Trophoblast cell (in vitro differentiated cells and primary cell): Measurements from ENCODE around the gene ZNF175.

ENCODE experiments used
- DNase-seq, 2 donors: peaks; one replicate each; pipeline ENCODE4 v3.0.0-alpha.2; 2016
- H2AFZ ChIP-seq: 2 replicates; pipeline ENCODE4 v1.6.1; 2013; ENCODE audit warnings: low read length, moderate library complexity, mild to moderate bottlenecking; ENCODE audit not compliant: insufficient read depth, poor library complexity
- H2AK5ac ChIP-seq: 2 replicates; pipeline ENCODE4 v1.6.1; 2013; ENCODE audit warnings: mild to moderate bottlenecking, low read length
- H2BK120ac ChIP-seq: 2 replicates; pipeline ENCODE4 v1.6.1; 2013; ENCODE audit warnings: low read length, mild to moderate bottlenecking, moderate library complexity; ENCODE audit not compliant: insufficient read depth, poor library complexity
- H2BK12ac ChIP-seq: 2 replicates; pipeline ENCODE4 v1.6.1; 2013; ENCODE audit warnings: mild to moderate bottlenecking, low read length, moderate library complexity
- H2BK5ac ChIP-seq: 2 replicates; pipeline ENCODE4 v1.6.1; 2013; ENCODE audit warnings: low read length, low read depth, moderate library complexity, mild to moderate bottlenecking; ENCODE audit not compliant: poor library complexity
- H3K14ac ChIP-seq: 2 replicates; pipeline ENCODE4 v1.6.1; 2013; ENCODE audit warnings: mild to moderate bottlenecking, low read length
- H3K18ac ChIP-seq: 2 replicates; pipeline ENCODE4 v1.6.1; 2013; ENCODE audit warnings: mild to moderate bottlenecking, low read length
- H3K23ac ChIP-seq: 2 replicates; pipeline ENCODE4 v1.6.1; 2013; ENCODE audit warnings: low read length
- H3K27ac ChIP-seq: 2 replicates; pipeline ENCODE4 v1.5.1; 2013; ENCODE audit warnings: low read depth, mild to moderate bottlenecking, inconsistent platforms, low read length, moderate library complexity
- H3K27me3 ChIP-seq: 2 replicates; pipeline ENCODE4 v1.6.1; 2013; ENCODE audit warnings: inconsistent platforms, mild to moderate bottlenecking, low read length, moderate library complexity; ENCODE audit not compliant: insufficient read depth
- H3K36me3 ChIP-seq, 2 experiments: 1 replicate in 1 of 2; 2 replicates in 1 of 2; pipeline ENCODE4 v1.6.1; 2013; ENCODE audit warnings: low read length in 2 of 2, mild to moderate bottlenecking in 2 of 2, moderate library complexity in 1 of 2; ENCODE audit not compliant: insufficient read depth in 2 of 2, control insufficient read depth in 1 of 2
- H3K4ac ChIP-seq: 2 replicates; pipeline ENCODE4 v1.6.1; 2013; ENCODE audit warnings: low read depth, mild to moderate bottlenecking, low read length, moderate library complexity
- H3K4me1 ChIP-seq, 2 experiments: 1 replicate in 1 of 2; 2 replicates in 1 of 2; pipeline ENCODE4 v1.6.1; 2013; ENCODE audit warnings: low read length in 2 of 2, mild to moderate bottlenecking in 2 of 2, moderate library complexity in 1 of 2; ENCODE audit not compliant: insufficient read depth in 2 of 2, control insufficient read depth in 1 of 2
- H3K4me2 ChIP-seq: 2 replicates; pipeline ENCODE4 v1.6.1; 2013; ENCODE audit warnings: inconsistent platforms, mild to moderate bottlenecking, low read length, moderate library complexity
- H3K4me3 ChIP-seq: 2 replicates; pipeline ENCODE4 v1.5.1; 2013; ENCODE audit warnings: mild to moderate bottlenecking, low read depth, low read length, inconsistent platforms
- H3K79me1 ChIP-seq: one replicate; pipeline ENCODE4 v1.6.1; 2013; ENCODE audit warnings: low read length
- H3K79me2 ChIP-seq: 2 replicates; pipeline ENCODE4 v1.6.1; 2013; ENCODE audit warnings: low read length, mild to moderate bottlenecking; ENCODE audit not compliant: control insufficient read depth, insufficient read depth, poor library complexity
- H3K9ac ChIP-seq: 2 replicates; pipeline ENCODE4 v1.6.1; 2013; ENCODE audit warnings: mild to moderate bottlenecking, low read length
- H3K9me3 ChIP-seq: 2 replicates; pipeline ENCODE4 v1.6.1; 2013; ENCODE audit warnings: low read depth, mild to moderate bottlenecking, control low read depth, inconsistent platforms, low read length; ENCODE audit not compliant: insufficient read depth
- H4K12ac ChIP-seq: 2 replicates; pipeline ENCODE4 v1.6.1; 2013; ENCODE audit warnings: low read depth, mild to moderate bottlenecking, low read length, moderate library complexity
- H4K8ac ChIP-seq: 2 replicates; pipeline ENCODE4 v1.6.1; 2013; ENCODE audit warnings: low read depth, mild to moderate bottlenecking, low read length, moderate library complexity
- H4K91ac ChIP-seq: one replicate; pipeline ENCODE4 v1.6.1; 2013; ENCODE audit warnings: low read depth, mild to moderate bottlenecking, low read length, moderate library complexity
- whole genome bisulfite sequencing: extraction: QIAGEN DNeasy Blood & Tissue Kit; methylation state at CpG from one replicate; pipeline ENCODE4 v1.1.7; 2013; ENCODE audit warnings: missing lambda C conversion rate; ENCODE audit not compliant: insufficient read length, insufficient coverage; ENCODE audit errors: extremely low coverage; 5-methylcytosine and 5-hydroxymethylcytosine counted together

Gene ZNF175

GRCh38 chr19:51592521-51592920 lies 21.4 kb downstream of the ZNF175 start:
- no peak overlapping the region for H4K12ac ChIP-seq
- H4K8ac ChIP-seq = no peak overlapping the region
- H3K9ac ChIP-seq = no peak overlapping the region
- H3K9me3 ChIP-seq = peaks cover 3% of the 10 kb centered on the region
- no peak overlapping the region for H3K4ac ChIP-seq
- H4K91ac ChIP-seq = no peak overlapping the region
- H3K36me3 ChIP-seq = peaks cover under 1 to 4% of the 10 kb centered on the region in 2 experiments
- no peak overlapping the region for H3K23ac ChIP-seq
- peaks cover 5% of the 10 kb centered on the region in 2 experiments for H3K4me1 ChIP-seq
- H2AFZ ChIP-seq = no peak overlapping the region
- no peak overlapping the region for H2BK12ac ChIP-seq
- WGBS = no CpG with 5 or more reads among the region's 1 CpG
- no peak overlapping the region for H2BK5ac ChIP-seq
- H3K4me2 ChIP-seq = no peak overlapping the region
- no peak overlapping the region for H3K27ac ChIP-seq
- no peaks in the 10 kb centered on the region for H3K79me2 ChIP-seq
- H3K4me3 ChIP-seq = no peak overlapping the region
- no peaks in the 10 kb centered on the region for H3K27me3 ChIP-seq
- no peak for DNase-seq
- H3K14ac ChIP-seq = no peak overlapping the region
- no peak overlapping the region for H2AK5ac ChIP-seq
- H3K18ac ChIP-seq = no peak overlapping the region
- no peak overlapping the region for H2BK120ac ChIP-seq
- H3K79me1 ChIP-seq = peaks cover 4% of the 10 kb centered on the region

GRCh38 chr19:51593138-51593890 lies 22.2 kb downstream of the ZNF175 start:
- Histone ChIP-seq H3K4ac (no peak overlapping the region), H3K9ac (no peak overlapping the region)

GRCh38 chr19:51593969-51594773 lies 23.1 kb downstream of the ZNF175 start:
- H3K27ac ChIP-seq = no peak overlapping the region
- H3K27me3 ChIP-seq = no peaks in the 10 kb centered on the region
- WGBS = no CpG with 5 or more reads among the region's 61 CpGs
- H3K18ac ChIP-seq = peak overlapping the region; percentile 25
- no peak overlapping the region for H2BK12ac ChIP-seq
- peak overlapping the region; percentile 1 for H3K9ac ChIP-seq
- peak overlapping the region; percentile 81 for H2AFZ ChIP-seq
- H2BK120ac ChIP-seq = peak overlapping the region; percentile 1
- peak overlapping the region; percentile 9 for H3K14ac ChIP-seq
- peaks cover 5% of the 10 kb centered on the region for H3K9me3 ChIP-seq
- peaks cover 4% of the 10 kb centered on the region for H3K79me1 ChIP-seq
- H4K12ac ChIP-seq = peak overlapping the region; percentile 10
- H4K91ac ChIP-seq = peak overlapping the region; percentile 40
- peak overlapping the region; percentile 72 for H3K4me3 ChIP-seq
- H3K4ac ChIP-seq = no peak overlapping the region
- peak; percentile 99 to 100 for DNase-seq
- peak overlapping the region; percentile 64 for H4K8ac ChIP-seq
- peaks cover 5% of the 10 kb centered on the region in 2 experiments for H3K4me1 ChIP-seq
- no peaks in the 10 kb centered on the region for H3K79me2 ChIP-seq
- H3K4me2 ChIP-seq = peak overlapping the region; percentile 77
- no peak overlapping the region for H2AK5ac ChIP-seq
- no peak overlapping the region for H3K23ac ChIP-seq
- no peak overlapping the region for H2BK5ac ChIP-seq
- no peaks in the 10 kb centered on the region for H3K36me3 ChIP-seq

More at GRCh38 chr19:51593138-51593890, 22.2 kb downstream of the ZNF175 start:
- Histone ChIP-seq H3K27me3 (no peaks in the 10 kb centered on the region), H3K4me3 (peak overlapping the region; percentile 72), H2BK12ac (no peak overlapping the region), H2BK5ac (no peak overlapping the region), H4K91ac (no peak overlapping the region), H3K79me2 (no peaks in the 10 kb centered on the region), H3K18ac (no peak overlapping the region), H3K4me2 (peak overlapping the region; percentile 77), H2AFZ (peak overlapping the region; percentile 3), H3K23ac (no peak overlapping the region), H3K14ac (no peak overlapping the region), H3K27ac (no peak overlapping the region), H3K36me3 (no peaks in the 10 kb centered on the region), H3K79me1 (peaks cover 4% of the 10 kb centered on the region), H3K9me3 (peaks cover under 1% of the 10 kb centered on the region), H3K4me1 (peaks cover 5% of the 10 kb centered on the region in 2 experiments), H4K8ac (peak overlapping the region; percentile 14), H2BK120ac (no peak overlapping the region), H4K12ac (no peak overlapping the region), H2AK5ac (no peak overlapping the region)
- WGBS = no CpG with 5 or more reads among the region's 10 CpGs
- DNase-seq = no peak

GRCh38 chr19:51594774-51595109 lies 23.7 kb downstream of the ZNF175 start:
- Histone ChIP-seq H3K36me3 (no peaks in the 10 kb centered on the region), H4K8ac (peak overlapping the region; percentile 64), H3K79me1 (peaks cover 4% of the 10 kb centered on the region), H3K4me2 (peak overlapping the region; percentile 70), H3K4ac (no peak overlapping the region), H2AK5ac (no peak overlapping the region), H2AFZ (peak overlapping the region; percentile 81), H3K4me1 (peaks cover 5% of the 10 kb centered on the region in 2 experiments), H2BK120ac (peak overlapping the region; percentile 1), H3K27me3 (no peaks in the 10 kb centered on the region), H3K14ac (peak overlapping the region; percentile 9), H3K18ac (peak overlapping the region; percentile 25), H3K27ac (no peak overlapping the region), H3K9me3 (peaks cover 5% of the 10 kb centered on the region), H2BK5ac (no peak overlapping the region), H3K23ac (no peak overlapping the region), H3K9ac (peak overlapping the region; percentile 1), H2BK12ac (no peak overlapping the region), H4K91ac (peak overlapping the region; percentile 40), H4K12ac (peak overlapping the region; percentile 10), H3K79me2 (no peaks in the 10 kb centered on the region), H3K4me3 (peak overlapping the region; percentile 66)
- DNase-seq = no peak
- no CpG with 5 or more reads among the region's 6 CpGs for WGBS
